Astrocyte of the spinal cord (primary cell): ENCODE measurements around the gene RARA.
"Not testable (repeated sequence)": the region's sequence is repeated elsewhere in the genome, so short reads cannot be mapped to it uniquely, and the experiment has no call there.

ENCODE experiments used
- DNase-seq: peaks from one replicate; pipeline ENCODE4 v3.0.0; 2011; ENCODE audit warnings: low read depth, low spot score
- H3K4me3 ChIP-seq: 2 replicates; pipeline ENCODE4 v1.5.1; 2011; ENCODE audit warnings: low read depth, mild to moderate bottlenecking, low read length, moderate library complexity
- in situ Hi-C: cut with HindIII; loops from 2 replicates; pipeline ENCODE4 v1.10.0; 2017; ENCODE audit warnings: low sequenced_read_pairs
- TF ChIP-seq, protein P1 (sequence below): IDR thresholded peaks from 2 replicates; pipeline ENCODE4 v1.5.1; 2012; ENCODE audit warnings: low read depth, mild to moderate bottlenecking, low read length, inconsistent platforms

Gene RARA

DNA sequence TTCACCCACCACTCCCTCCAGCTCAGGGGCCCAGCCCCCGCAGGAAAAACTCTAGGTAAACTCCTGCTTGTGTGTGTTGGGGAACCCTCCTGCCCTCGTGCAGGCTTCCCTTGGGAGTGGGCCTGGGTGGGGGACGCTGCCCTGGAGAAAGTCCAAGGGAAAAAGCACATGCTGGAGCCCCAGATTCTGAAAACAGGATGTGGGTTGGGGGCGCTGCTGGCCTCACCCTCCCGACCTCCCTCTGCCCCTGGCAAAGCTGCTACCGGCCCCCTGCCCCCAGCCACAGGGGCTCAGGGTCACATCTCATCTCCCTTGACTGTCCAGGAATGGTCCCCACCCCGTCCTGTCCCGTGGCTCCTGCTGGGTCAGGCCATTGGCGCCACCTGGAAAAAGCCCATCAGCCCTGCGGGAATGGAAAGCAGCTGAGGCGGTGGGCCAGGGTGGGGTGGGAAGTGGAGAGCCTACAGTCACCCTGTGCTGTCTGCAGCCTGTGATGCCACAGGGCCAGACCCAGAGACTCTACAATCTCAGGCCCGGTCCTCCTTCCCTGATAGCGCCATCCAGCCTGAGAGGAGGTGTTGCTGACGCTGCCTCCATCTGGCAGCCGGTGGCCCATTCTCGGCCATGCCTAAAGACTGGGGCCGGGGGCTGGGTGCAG is 58.0 kb downstream of the RARA start:
- TF ChIP-seq, protein P1, sequence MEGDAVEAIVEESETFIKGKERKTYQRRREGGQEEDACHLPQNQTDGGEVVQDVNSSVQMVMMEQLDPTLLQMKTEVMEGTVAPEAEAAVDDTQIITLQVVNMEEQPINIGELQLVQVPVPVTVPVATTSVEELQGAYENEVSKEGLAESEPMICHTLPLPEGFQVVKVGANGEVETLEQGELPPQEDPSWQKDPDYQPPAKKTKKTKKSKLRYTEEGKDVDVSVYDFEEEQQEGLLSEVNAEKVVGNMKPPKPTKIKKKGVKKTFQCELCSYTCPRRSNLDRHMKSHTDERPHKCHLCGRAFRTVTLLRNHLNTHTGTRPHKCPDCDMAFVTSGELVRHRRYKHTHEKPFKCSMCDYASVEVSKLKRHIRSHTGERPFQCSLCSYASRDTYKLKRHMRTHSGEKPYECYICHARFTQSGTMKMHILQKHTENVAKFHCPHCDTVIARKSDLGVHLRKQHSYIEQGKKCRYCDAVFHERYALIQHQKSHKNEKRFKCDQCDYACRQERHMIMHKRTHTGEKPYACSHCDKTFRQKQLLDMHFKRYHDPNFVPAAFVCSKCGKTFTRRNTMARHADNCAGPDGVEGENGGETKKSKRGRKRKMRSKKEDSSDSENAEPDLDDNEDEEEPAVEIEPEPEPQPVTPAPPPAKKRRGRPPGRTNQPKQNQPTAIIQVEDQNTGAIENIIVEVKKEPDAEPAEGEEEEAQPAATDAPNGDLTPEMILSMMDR, result no peak
- in situ Hi-C loops, result loop anchor here (10.0 kb wide), 1 partner anchor 62 kb away; the partner anchor contains the start of gene RARA
- DNase-seq, result no peak
- H3K4me3 ChIP-seq, result no peak overlapping the region

DNA sequence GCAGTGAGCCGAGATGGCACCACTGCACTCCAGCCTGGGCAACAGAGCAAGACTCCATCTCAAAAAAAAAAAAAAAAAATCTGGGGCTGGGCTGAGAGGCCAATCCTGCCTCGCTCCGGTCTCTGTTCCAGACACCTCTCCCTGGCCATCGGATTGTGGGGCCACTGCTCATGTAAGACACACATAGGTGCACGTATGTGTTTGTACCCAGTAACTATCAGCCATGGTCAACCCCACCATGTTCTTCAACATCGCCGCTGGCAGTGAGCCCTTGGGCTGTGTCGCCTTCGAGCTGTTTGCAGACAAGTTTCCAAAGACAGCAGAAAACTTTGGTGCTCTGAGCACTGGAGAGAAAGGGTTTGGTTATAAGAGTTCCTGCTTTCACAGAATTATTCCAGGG is 58.7 kb downstream of the RARA start:
- in situ Hi-C loops, result loop anchor here (10.0 kb wide), 1 partner anchor 63 kb away; the partner anchor contains the start of gene RARA

DNA sequence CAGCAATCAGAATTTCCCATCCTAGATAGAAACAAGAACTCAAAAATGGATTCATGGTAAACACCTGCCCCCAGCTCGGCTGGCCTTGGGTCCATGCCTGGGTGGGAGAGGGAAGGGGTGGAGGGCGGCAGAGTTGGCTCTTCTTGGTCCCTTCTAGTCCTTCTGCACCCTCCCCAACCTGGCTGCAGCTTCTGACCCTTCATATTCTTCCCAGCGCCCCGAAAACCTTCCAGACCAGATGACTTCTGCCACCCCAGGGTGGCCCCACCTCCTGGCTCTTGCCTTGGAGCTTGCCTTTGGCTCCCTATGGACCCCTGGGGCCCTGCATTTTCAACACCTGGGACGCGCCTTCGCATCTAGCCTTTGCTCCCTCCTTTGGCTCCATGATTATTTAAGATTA is 60.9 kb downstream of the RARA start:
- DNase-seq, result no peak
- TF ChIP-seq, protein P1, result no peak
- no peak overlapping the region for H3K4me3 ChIP-seq
- in situ Hi-C loops, result loop anchor here (10.0 kb wide), 1 partner anchor 65 kb away; the partner anchor contains the start of gene RARA

More for the DNA sequence above, 58.7 kb downstream of the RARA start:
- not testable (repeated sequence) for H3K4me3 ChIP-seq, DNase-seq

DNA sequence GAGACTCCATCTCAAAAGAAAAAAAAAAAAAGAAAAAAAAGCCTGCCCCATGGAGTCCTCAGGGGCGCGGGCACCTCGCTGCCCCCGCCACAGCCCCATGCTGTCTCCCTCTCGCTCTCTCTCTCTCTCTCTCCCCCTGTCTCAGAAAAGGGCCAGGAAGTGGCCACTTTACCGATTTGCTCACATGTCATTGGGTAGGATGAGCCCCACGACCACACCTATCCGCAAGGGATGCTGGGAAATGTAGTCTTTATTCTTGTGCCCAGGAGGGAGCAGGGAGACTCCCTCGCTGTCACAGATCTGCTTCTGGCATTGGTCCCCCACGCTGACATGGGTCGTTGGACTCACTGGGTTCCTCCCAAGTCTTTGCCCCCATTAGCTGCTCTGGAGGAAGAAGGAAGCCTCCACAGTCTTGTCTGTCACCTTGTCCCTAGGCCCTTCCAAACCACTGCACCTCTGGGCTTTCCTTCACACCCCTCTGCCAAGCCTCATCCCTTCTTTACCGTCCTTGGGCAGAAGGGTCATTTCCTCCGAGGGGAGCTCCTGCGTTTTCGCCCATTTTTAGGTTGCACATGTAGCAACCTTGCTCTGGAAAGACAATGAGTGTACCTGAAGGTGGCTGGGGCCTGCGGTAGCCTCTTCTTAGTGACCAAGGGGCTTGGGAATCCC is 62.4 kb downstream of the RARA start:
- H3K4me3 ChIP-seq, result no peak overlapping the region
- DNase-seq, result no peak
- in situ Hi-C loops, result no loop called here
- TF ChIP-seq, protein P1, result no peak

DNA sequence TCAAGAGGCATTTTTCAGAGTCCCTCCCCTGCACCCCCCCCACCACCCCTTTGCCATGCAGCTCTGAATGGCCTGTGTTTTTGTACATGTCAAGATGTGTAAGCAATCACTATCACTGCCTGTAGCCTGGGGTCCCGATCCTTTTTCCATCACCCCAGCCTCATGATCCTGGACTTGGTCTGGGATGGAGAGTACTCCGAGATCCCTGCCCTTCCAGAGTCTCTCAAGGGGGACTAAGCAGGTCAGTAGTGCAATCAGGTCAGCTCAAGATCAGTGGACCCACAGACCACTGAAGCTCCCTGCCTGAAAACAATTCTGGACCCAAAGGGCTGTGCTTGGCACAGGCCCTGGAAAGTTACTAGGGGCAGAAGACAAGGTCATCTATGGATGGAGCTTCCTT is 63.1 kb downstream of the RARA start:
- in situ Hi-C loops, result no loop called here
- TF ChIP-seq, protein P1, result no peak
- no peak overlapping the region for H3K4me3 ChIP-seq
- DNase-seq, result no peak

DNA sequence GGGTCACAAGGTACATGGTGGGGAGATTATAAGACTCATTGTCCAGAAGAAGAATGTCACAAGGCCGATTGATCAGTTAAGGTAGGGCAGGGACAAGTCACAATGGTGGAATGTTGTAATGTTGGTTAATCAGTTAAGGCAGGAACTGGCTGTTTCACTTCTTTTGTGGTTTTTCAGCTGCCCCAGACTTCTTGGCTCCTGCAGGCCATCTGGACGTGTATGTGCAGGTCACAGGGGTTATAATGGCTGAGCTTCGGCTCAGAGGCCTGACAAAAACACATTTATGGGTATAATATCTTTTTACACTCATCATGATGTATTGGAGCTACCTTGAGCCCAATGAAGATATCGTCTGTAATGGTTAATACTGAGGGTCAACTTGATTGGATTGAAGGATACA is 63.7 kb downstream of the RARA start:
- H3K4me3 ChIP-seq, DNase-seq, in situ Hi-C loops: not testable (repeated sequence)

DNA sequence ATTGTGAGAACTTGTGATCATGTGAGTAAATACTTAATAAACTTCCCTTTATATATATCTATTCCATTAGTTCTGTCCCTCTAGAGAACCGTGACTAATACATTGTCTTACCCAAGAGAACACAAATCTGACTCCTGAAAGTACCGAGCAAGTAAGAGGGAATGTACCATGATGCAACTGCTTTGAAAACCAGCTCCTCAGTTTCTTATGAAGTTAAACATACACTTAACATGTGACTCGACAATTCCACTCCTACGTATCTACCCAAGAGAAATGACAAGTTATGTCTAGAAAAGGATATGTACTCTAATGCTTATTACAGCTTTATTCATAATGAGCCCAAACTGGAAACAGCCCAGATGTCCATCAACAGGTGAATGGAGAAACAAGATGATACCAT is 64.3 kb downstream of the RARA start:
- DNase-seq, result peak; percentile 45
- TF ChIP-seq, protein P1, result no peak

More for the DNA sequence above, 64.3 kb downstream of the RARA start:
- in situ Hi-C loops, result no loop called here
- no peak overlapping the region for H3K4me3 ChIP-seq
